Ovary (tissue), 3 donors: ENCODE data around the gene SGK2.

Experiments used
- EP300 ChIP-seq: sonication (generic); formaldehyde crosslinking; IDR thresholded peaks from one replicate; pipeline ENCODE4 v1.6.1; 2017; ENCODE audit warnings: antibody characterized with exemption
- POLR2A ChIP-seq: fragments of 450-650 bp; IDR thresholded peaks from one replicate; pipeline ENCODE4 v1.6.1; 2017; ENCODE audit warnings: antibody characterized with exemption, mild to moderate bottlenecking, moderate library complexity
- TF ChIP-seq, protein P1 (sequence below), 3 donors: fragments of 450-650 bp in 2 of 3; fragments of 200-600 bp in 1 of 3; IDR thresholded peaks; one replicate each; pipeline versions ENCODE4 v1.5.1 to v1.8.0; 2016 to 2022; ENCODE audit warnings: antibody characterized with exemption in 3 of 3, mild to moderate bottlenecking in 1 of 3
- donor health status: DM: no; HTN: no; CAD: no.

DNA sequence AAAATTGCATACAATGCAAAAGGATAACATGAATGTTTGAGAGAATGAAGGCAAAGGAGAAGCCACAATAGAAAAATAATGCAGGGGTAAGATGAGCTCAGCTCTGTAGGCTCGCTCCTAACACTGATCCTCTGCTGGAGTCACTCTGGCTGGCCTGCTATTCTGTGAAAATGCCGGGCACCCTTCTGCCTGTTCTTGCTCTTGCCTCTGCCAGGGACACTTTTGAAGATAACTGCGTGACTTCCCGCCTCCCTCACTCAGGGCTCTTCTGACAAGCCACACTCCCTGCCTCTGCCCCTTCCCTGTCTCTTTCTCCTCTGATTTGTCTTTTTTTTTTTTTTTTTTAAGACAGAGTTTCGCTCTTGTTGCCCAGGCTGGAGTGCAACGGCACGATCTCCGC, 72.8 kb downstream of the SGK2 start:
- TF ChIP-seq, protein P1, sequence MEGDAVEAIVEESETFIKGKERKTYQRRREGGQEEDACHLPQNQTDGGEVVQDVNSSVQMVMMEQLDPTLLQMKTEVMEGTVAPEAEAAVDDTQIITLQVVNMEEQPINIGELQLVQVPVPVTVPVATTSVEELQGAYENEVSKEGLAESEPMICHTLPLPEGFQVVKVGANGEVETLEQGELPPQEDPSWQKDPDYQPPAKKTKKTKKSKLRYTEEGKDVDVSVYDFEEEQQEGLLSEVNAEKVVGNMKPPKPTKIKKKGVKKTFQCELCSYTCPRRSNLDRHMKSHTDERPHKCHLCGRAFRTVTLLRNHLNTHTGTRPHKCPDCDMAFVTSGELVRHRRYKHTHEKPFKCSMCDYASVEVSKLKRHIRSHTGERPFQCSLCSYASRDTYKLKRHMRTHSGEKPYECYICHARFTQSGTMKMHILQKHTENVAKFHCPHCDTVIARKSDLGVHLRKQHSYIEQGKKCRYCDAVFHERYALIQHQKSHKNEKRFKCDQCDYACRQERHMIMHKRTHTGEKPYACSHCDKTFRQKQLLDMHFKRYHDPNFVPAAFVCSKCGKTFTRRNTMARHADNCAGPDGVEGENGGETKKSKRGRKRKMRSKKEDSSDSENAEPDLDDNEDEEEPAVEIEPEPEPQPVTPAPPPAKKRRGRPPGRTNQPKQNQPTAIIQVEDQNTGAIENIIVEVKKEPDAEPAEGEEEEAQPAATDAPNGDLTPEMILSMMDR (IDR thresholded peaks at IDR 0.05) = no peak
- TF ChIP-seq EP300 = no peak
- no peak for TF ChIP-seq POLR2A
